ENCODE results near the gene SRP68. TPM values are rescaled to one million over a fixed set of nuclear protein-coding genes. Genes with fewer than 3 reads are reported as not detected.

The SRP68 gene
- total RNA-seq, 4 donors from 2014 or later, result 25.1 to 117 (median 65.0) TPM

GRCh38 chr17:76053246-76054111 lies 18.8 kb downstream of the SRP68 start:
- Histone ChIP-seq H3K4me3 (no peak overlapping the region), H3K27ac (no peak overlapping the region), H3K36me3 (no peaks in the 10 kb centered on the region), H3K27me3 (no peaks in the 10 kb centered on the region), H3K4me1 (no peaks in the 10 kb centered on the region), H3K9me3 (no peaks in the 10 kb centered on the region)
- DNase-seq, result no peak
- TF ChIP-seq CTCF (IDR thresholded peaks at IDR 0.05) (no peak), POLR2A (IDR thresholded peaks at IDR 0.05) (no peak)
- intact Hi-C loops (cut with DNase I; ENCODE audit: low total_unique reads), result no loop called here

- intact Hi-C loops (cut with DNase I; ENCODE audit: low total_unique reads), result no loop called here
- no peak for TF ChIP-seq POLR2A (IDR thresholded peaks at IDR 0.05)
- TF ChIP-seq CTCF (IDR thresholded peaks at IDR 0.05), result no peak
- H3K4me3 ChIP-seq, result no peak overlapping the region
- H3K27ac ChIP-seq, result no peak overlapping the region
- H3K36me3 ChIP-seq, result no peaks in the 10 kb centered on the region
- H3K9me3 ChIP-seq, result no peaks in the 10 kb centered on the region
- DNase-seq, result no peak
- no peaks in the 10 kb centered on the region for H3K4me1 ChIP-seq
- no peaks in the 10 kb centered on the region for H3K27me3 ChIP-seq
These were observed 20.8 kb downstream of the SRP68 start for GRCh38 chr17:76051561-76051960.

- intact Hi-C loops (cut with DNase I; ENCODE audit: low total_unique reads), result no loop called here
- Histone ChIP-seq H3K9me3 (no peaks in the 10 kb centered on the region), H3K4me1 (no peaks in the 10 kb centered on the region), H3K36me3 (no peaks in the 10 kb centered on the region), H3K27ac (no peak overlapping the region), H3K4me3 (no peak overlapping the region), H3K27me3 (no peaks in the 10 kb centered on the region)
- no peak for DNase-seq
- TF ChIP-seq POLR2A (IDR thresholded peaks at IDR 0.05) (no peak), CTCF (IDR thresholded peaks at IDR 0.05) (no peak)
These were observed 21.5 kb downstream of the SRP68 start for GRCh38 chr17:76050538-76051467.

- Histone ChIP-seq H3K4me3 (no peak overlapping the region), H3K9me3 (no peaks in the 10 kb centered on the region), H3K27ac (no peak overlapping the region), H3K27me3 (no peaks in the 10 kb centered on the region), H3K36me3 (no peaks in the 10 kb centered on the region), H3K4me1 (no peaks in the 10 kb centered on the region)
- TF ChIP-seq POLR2A (IDR thresholded peaks at IDR 0.05) (no peak), CTCF (IDR thresholded peaks at IDR 0.05) (no peak)
- intact Hi-C loops (cut with DNase I; ENCODE audit: low total_unique reads), result no loop called here
- no peak for DNase-seq
These were observed 22.3 kb downstream of the SRP68 start for GRCh38 chr17:76049836-76050537.
